Naive thymus-derived CD4-positive, alpha-beta T cell (primary cell): ENCODE data around the gene KCNH6. TPM values are rescaled to one million over a fixed set of nuclear protein-coding genes. Genes with fewer than 3 reads are reported as not detected.

Experiments
- ATAC-seq: fragments of 150-1000 bp; cut with Tn5 transposase; 2 replicates; pipeline ENCODE4 v1.10.0; 2021; ENCODE audit warnings: mild to moderate bottlenecking, moderate library complexity
- CTCF ChIA-PET: fragments of 350-600 bp; sonication (Branson Sonifier 250); formaldehyde crosslinking; loops from one replicate; lab custom pipeline; 2021; ENCODE audit warnings: antibody characterized with exemption; lab: Charles Lee
- POLR2A ChIA-PET: fragments of 350-600 bp; sonication (Branson Sonifier 250); formaldehyde crosslinking; loops from one replicate; lab custom pipeline; 2021; ENCODE audit warnings: antibody characterized with exemption, inconsistent platforms; lab: Charles Lee
- DNase-seq, 9 donors: peaks; one replicate each; pipeline versions ENCODE4 v3.0.0 to v3.0.0-alpha.2; 2020 to 2022; ENCODE audit warnings: mixed read lengths in 1 of 9
- H3K27ac ChIP-seq: one replicate; pipeline ENCODE4 v1.7.0; 2013; ENCODE audit warnings: mild to moderate bottlenecking, low read depth, low read length, moderate library complexity
- H3K27me3 ChIP-seq, 2 donors: one replicate each; pipeline ENCODE4 v1.7.0; 2013; ENCODE audit warnings: low read length in 2 of 2, mild to moderate bottlenecking in 2 of 2, moderate library complexity in 2 of 2; ENCODE audit not compliant: control insufficient read depth in 2 of 2, insufficient read depth in 2 of 2
- H3K36me3 ChIP-seq, 3 experiments: 1 replicate in 2 of 3; 2 replicates in 1 of 3; pipeline ENCODE4 v1.7.0; 2013; ENCODE audit warnings: low read length in 3 of 3, mild to moderate bottlenecking in 3 of 3, moderate library complexity in 1 of 3; ENCODE audit not compliant: insufficient read depth in 3 of 3, control insufficient read depth in 2 of 3
- H3K4me1 ChIP-seq, 2 donors: one replicate each; pipeline ENCODE4 v1.7.0; 2013; ENCODE audit warnings: low read length in 2 of 2, mild to moderate bottlenecking in 2 of 2, moderate library complexity in 1 of 2; ENCODE audit not compliant: control insufficient read depth in 2 of 2, insufficient read depth in 2 of 2
- H3K4me3 ChIP-seq: 2 replicates; pipeline ENCODE4 v1.7.0; 2013; ENCODE audit warnings: mild to moderate bottlenecking, low read length
- H3K9me3 ChIP-seq, 3 experiments: 1 replicate in 2 of 3; 2 replicates in 1 of 3; pipeline ENCODE4 v1.7.0; 2013; ENCODE audit warnings: low read length in 3 of 3; ENCODE audit not compliant: control insufficient read depth in 2 of 3
- H3K27ac Mint-ChIP-seq, 9 donors: one replicate each; pipeline ENCODE4 v1.8.0; 2020 to 2022; ENCODE audit warnings: mixed read lengths in 9 of 9, mild to moderate bottlenecking in 8 of 9, moderate library complexity in 5 of 9, inconsistent platforms in 2 of 9
- H3K27me3 Mint-ChIP-seq, 5 donors: one replicate each; pipeline ENCODE4 v1.8.0; 2021 to 2022; ENCODE audit warnings: mixed read lengths in 5 of 5, mild to moderate bottlenecking in 1 of 5
- H3K36me3 Mint-ChIP-seq, 5 donors: one replicate each; pipeline ENCODE4 v1.8.0; 2020 to 2022; ENCODE audit warnings: mixed read lengths in 5 of 5, mild to moderate bottlenecking in 3 of 5, inconsistent platforms in 1 of 5
- H3K4me1 Mint-ChIP-seq, 7 donors: one replicate each; pipeline ENCODE4 v1.8.0; 2020 to 2022; ENCODE audit warnings: mixed read lengths in 7 of 7, mild to moderate bottlenecking in 3 of 7, inconsistent platforms in 1 of 7
- H3K4me3 Mint-ChIP-seq, 10 donors: one replicate each; pipeline ENCODE4 v1.8.0; 2020 to 2022; ENCODE audit warnings: mild to moderate bottlenecking in 10 of 10, mixed read lengths in 10 of 10, moderate library complexity in 6 of 10, inconsistent platforms in 2 of 10
- H3K9me3 Mint-ChIP-seq, 11 donors: one replicate each; pipeline ENCODE4 v1.8.0; 2020 to 2022; ENCODE audit warnings: mixed read lengths in 11 of 11, mild to moderate bottlenecking in 4 of 11, inconsistent platforms in 1 of 11, moderate library complexity in 1 of 11
- intact Hi-C, 2 donors: fragments of 100-400 bp; cut with micrococcal nuclease; formaldehyde crosslinking; loops; one replicate each; pipeline ENCODE4 v1.15.1; 2023
- polyA plus RNA-seq, 2 donors: library from polyadenylated mRNA; unstranded; fragments of 300-500 nt; fragmentation: Illumina TruSeq; gene quantifications; one replicate each; pipeline ENCODE4 v1.2.3, GENCODE V29; 2021
- total RNA-seq, 6 experiments: library from RNA in 5 of 6; stranded (reverse) in 5 of 6; gene quantifications; 1 replicate in 5 of 6; 2 replicates in 1 of 6; pipeline ENCODE4 v1.2.3 and lab custom pipeline; 2021 to 2026

The KCNH6 gene
- total and polyA plus RNA-seq, 7 experiments from 2014 or later = not detected

DNA sequence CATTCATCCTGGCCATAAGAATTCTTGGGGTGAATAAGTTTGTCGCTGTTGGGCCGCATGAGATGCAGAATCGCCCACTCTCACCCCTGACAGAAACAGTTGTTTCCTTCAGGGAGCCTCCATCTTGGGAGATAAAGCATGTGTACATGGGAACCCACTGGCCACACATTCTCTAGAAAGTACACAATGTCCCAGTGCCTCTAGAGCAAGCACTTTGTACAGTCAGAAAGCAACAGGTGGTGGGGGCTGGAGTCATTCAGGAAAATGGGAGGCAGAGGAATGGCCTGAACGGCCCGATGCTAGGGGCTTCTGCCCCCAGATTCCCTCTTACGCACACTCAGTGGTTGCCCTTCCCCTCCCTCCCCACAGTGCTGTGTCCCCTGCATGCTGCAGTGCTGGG is 30.2 kb upstream of the KCNH6 start:
- H3K4me1 ChIP-seq = no peaks in the 10 kb centered on the region
- no peak for ATAC-seq
- no peak overlapping the region for H3K4me3 ChIP-seq
- no peaks in the 10 kb centered on the region for H3K9me3 ChIP-seq
- Mint-ChIP-seq H3K4me1 (peaks cover 0 to 1% (median 0%) of the 10 kb centered on the region in 7 donors), H3K27me3 (no peaks in the 10 kb centered on the region), H3K36me3 (no peaks in the 10 kb centered on the region), H3K4me3 (no peak overlapping the region), H3K9me3 (peaks cover 0 to 2% (median 0%) of the 10 kb centered on the region in 11 donors), H3K27ac (no peak overlapping the region)
- no peak overlapping the region for H3K27ac ChIP-seq
- CTCF ChIA-PET = no interaction called here
- H3K36me3 ChIP-seq = no peaks in the 10 kb centered on the region
- intact Hi-C loops = no loop called here
- H3K27me3 ChIP-seq = no peaks in the 10 kb centered on the region
- no peak for DNase-seq
- POLR2A ChIA-PET = no interaction called here

DNA sequence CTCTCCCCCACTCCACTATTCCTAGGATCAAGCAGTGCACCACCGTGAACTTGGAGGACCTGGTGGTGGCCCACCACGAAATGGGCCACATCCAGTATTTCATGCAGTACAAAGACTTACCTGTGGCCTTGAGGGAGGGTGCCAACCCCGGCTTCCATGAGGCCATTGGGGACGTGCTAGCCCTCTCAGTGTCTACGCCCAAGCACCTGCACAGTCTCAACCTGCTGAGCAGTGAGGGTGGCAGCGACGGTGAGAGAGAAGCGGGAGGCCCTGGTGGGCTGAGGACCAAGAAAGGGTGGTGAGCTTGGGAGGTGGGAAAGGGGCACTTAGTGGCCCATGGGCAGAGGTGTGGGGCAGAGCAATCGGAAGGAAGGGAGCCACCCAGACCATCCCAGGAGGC is 29.7 kb upstream of the KCNH6 start:
- ATAC-seq (no peak), DNase-seq (no peak)
- POLR2A ChIA-PET = no interaction called here
- Histone ChIP-seq H3K27me3 (no peaks in the 10 kb centered on the region), H3K4me1 (no peaks in the 10 kb centered on the region), H3K36me3 (no peaks in the 10 kb centered on the region), H3K9me3 (no peaks in the 10 kb centered on the region), H3K27ac (no peak overlapping the region), H3K4me3 (no peak overlapping the region)
- Mint-ChIP-seq H3K9me3 (peaks cover 0 to 2% (median 0%) of the 10 kb centered on the region in 11 donors), H3K4me3 (no peak overlapping the region), H3K27ac (no peak overlapping the region), H3K4me1 (peaks cover 0 to 1% (median 0%) of the 10 kb centered on the region in 7 donors), H3K36me3 (no peaks in the 10 kb centered on the region), H3K27me3 (no peaks in the 10 kb centered on the region)
- intact Hi-C loops = no loop called here
- CTCF ChIA-PET = no interaction called here

DNA sequence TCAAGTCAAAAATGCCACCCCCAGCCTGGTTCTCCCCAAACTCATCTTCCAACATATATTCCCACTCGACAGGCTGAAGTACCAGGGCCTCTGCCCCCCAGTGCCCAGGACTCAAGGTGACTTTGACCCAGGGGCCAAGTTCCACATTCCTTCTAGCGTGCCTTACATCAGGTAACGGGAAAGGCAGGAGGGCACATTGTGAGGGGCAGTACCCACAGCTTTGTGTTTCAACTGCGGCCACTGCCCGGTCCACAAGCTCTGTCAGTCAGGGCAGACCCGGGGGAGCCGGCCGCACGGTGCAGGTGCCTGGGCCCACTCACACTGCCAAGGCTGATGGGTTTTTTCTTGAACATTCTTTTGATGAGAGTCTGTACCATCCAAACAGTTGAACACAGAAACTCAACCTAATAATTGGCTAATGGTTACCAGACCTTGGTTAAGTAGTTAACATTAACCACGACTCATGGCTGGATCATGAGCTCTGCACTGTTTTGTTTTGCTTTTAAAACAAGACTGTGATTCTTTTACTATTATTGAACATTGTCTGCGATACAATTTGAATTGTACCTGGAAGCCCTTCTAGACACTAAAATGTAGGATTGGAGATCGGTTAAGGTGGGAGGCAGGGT is 28.7 kb upstream of the KCNH6 start:
- no peak for ATAC-seq
- no peak overlapping the region for H3K27ac ChIP-seq
- Mint-ChIP-seq H3K4me3 (no peak overlapping the region), H3K9me3 (peaks cover 0 to 2% (median 0%) of the 10 kb centered on the region in 11 donors), H3K27me3 (peaks cover 0 to under 1% (median 0%) of the 10 kb centered on the region in 5 donors), H3K4me1 (peaks cover 0 to 1% (median 0%) of the 10 kb centered on the region in 7 donors), H3K36me3 (no peaks in the 10 kb centered on the region), H3K27ac (no peak overlapping the region)
- H3K9me3 ChIP-seq = no peaks in the 10 kb centered on the region
- CTCF ChIA-PET = interaction anchor here (0.6 kb wide), 1 partner anchor 1325 kb away, joined by 3 read pairs; no protein-coding TSS in a partner anchor
- POLR2A ChIA-PET = no interaction called here
- no peak overlapping the region for H3K4me3 ChIP-seq
- no peaks in the 10 kb centered on the region for H3K36me3 ChIP-seq
- H3K4me1 ChIP-seq = no peaks in the 10 kb centered on the region
- H3K27me3 ChIP-seq = no peaks in the 10 kb centered on the region
- DNase-seq = no peak
- intact Hi-C loops = no loop called here

DNA sequence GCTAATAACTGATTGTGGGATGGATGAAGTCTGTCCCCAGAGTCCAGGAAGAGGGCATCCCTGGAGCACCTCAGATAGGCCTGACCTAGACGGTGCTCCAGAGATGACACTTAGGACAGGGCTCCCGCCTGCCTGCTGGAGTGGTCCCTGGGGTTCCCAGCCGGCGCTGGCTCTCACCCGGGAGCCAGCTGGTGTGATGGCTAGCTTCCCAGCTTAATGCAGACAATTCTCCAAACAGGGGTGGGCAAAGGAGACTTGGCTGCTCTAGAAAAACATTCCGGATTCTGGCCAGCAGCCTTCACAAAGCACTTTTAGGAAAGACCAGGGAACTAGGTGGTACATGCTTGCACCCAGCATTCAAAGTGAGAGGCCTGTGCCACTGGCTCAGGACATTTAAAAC is 27.7 kb upstream of the KCNH6 start:
- Mint-ChIP-seq H3K4me1 (no peaks in the 10 kb centered on the region), H3K27ac (no peak overlapping the region), H3K27me3 (peaks cover 0 to 3% (median 2%) of the 10 kb centered on the region in 5 donors), H3K36me3 (no peaks in the 10 kb centered on the region), H3K4me3 (no peak overlapping the region), H3K9me3 (no peaks in the 10 kb centered on the region)
- ChIA-PET CTCF (no interaction called here), POLR2A (no interaction called here)
- ATAC-seq (no peak), DNase-seq (no peak)
- Histone ChIP-seq H3K27me3 (no peaks in the 10 kb centered on the region), H3K27ac (no peak overlapping the region), H3K36me3 (no peaks in the 10 kb centered on the region), H3K9me3 (no peaks in the 10 kb centered on the region), H3K4me1 (no peaks in the 10 kb centered on the region), H3K4me3 (no peak overlapping the region)
- intact Hi-C loops = no loop called here

DNA sequence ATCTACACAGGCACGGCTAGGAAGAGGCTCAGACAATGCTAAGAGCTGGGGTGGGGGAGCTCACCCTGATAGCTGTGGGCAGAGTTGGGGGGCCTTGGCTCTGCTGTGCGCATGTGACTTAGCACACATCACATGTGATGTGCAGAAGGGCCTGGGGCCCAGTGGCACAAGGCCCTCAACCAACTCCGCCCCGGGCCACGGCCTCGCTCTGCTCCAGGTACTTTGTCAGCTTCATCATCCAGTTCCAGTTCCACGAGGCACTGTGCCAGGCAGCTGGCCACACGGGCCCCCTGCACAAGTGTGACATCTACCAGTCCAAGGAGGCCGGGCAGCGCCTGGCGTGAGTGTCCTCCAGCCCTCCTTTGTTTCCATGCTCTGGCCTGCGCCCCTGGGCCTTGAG is 27.0 kb upstream of the KCNH6 start:
- Histone ChIP-seq H3K27ac (no peak overlapping the region), H3K4me3 (no peak overlapping the region), H3K27me3 (no peaks in the 10 kb centered on the region), H3K36me3 (no peaks in the 10 kb centered on the region), H3K4me1 (no peaks in the 10 kb centered on the region), H3K9me3 (no peaks in the 10 kb centered on the region)
- peaks cover 0 to 8% (median 2%) of the 10 kb centered on the region in 5 donors for H3K27me3 Mint-ChIP-seq
- peaks cover 0 to 1% (median 0%) of the 10 kb centered on the region in 11 donors for H3K9me3 Mint-ChIP-seq
- DNase-seq (no peak), ATAC-seq (no peak)
- CTCF ChIA-PET = no interaction called here
- H3K4me3 Mint-ChIP-seq = no peak overlapping the region
- intact Hi-C loops = no loop called here
- H3K4me1 Mint-ChIP-seq = no peaks in the 10 kb centered on the region
- H3K27ac Mint-ChIP-seq = no peak overlapping the region
- POLR2A ChIA-PET = no interaction called here
- no peaks in the 10 kb centered on the region for H3K36me3 Mint-ChIP-seq

DNA sequence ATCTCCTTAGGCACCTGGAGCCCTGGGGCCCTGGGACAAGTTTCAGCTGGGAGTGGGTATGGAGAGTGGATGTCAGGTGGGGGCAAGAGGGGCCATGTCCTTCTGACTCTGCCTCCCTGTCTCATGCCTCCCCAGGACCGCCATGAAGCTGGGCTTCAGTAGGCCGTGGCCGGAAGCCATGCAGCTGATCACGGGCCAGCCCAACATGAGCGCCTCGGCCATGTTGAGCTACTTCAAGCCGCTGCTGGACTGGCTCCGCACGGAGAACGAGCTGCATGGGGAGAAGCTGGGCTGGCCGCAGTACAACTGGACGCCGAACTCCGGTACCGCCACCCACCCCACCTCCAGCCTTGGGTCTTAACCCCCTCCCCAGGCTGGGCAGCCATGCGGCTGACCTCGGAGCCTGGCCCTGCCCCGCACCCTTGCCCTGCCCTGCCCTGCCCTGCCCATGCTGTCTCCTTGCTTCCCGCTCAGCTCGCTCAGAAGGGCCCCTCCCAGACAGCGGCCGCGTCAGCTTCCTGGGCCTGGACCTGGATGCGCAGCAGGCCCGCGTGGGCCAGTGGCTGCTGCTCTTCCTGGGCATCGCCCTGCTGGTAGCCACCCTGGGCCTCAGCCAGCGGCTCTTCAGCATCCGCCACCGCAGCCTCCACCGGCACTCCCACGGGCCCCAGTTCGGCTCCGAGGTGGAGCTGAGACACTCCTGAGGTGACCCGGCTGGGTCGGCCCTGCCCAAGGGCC is 26.3 kb upstream of the KCNH6 start:
- H3K27me3 Mint-ChIP-seq = peaks cover 4 to 14% (median 7%) of the 10 kb centered on the region in 5 donors
- H3K9me3 Mint-ChIP-seq = peaks cover 0 to 1% (median 0%) of the 10 kb centered on the region in 11 donors
- no peak overlapping the region for H3K4me3 Mint-ChIP-seq
- Histone ChIP-seq H3K9me3 (no peaks in the 10 kb centered on the region), H3K27ac (no peak overlapping the region), H3K36me3 (no peaks in the 10 kb centered on the region), H3K4me3 (no peak overlapping the region), H3K27me3 (no peaks in the 10 kb centered on the region), H3K4me1 (no peaks in the 10 kb centered on the region)
- CTCF ChIA-PET = no interaction called here
- intact Hi-C loops = no loop called here
- DNase-seq = no peak
- ATAC-seq = no peak
- H3K27ac Mint-ChIP-seq = no peak overlapping the region
- H3K4me1 Mint-ChIP-seq = no peaks in the 10 kb centered on the region
- H3K36me3 Mint-ChIP-seq = no peaks in the 10 kb centered on the region
- POLR2A ChIA-PET = no interaction called here
